Neural cell (in vitro differentiated cells): ENCODE results near the gene C1GALT1. TPM values are rescaled to one million over a fixed set of nuclear protein-coding genes. Genes with fewer than 3 reads are reported as not detected.

Source experiments
- H2AFZ ChIP-seq: fragments of 200-600, 300-800 bp; sonication (generic), shearing (Covaris generic); 2 replicates; pipeline ENCODE4 v1.6.0; 2014; ENCODE audit warnings: low read depth, mild to moderate bottlenecking, antibody characterized with exemption, low read length, moderate library complexity
- H3F3A ChIP-seq: fragments of 200-600 bp; shearing (Covaris generic); 2 replicates; pipeline ENCODE4 v1.6.1; 2016; ENCODE audit warnings: mild to moderate bottlenecking, moderate library complexity, mixed read lengths, antibody characterized with exemption, low read length; ENCODE audit not compliant: insufficient read depth, poor library complexity, severe bottlenecking
- H3K27ac ChIP-seq: fragments of 200-600, 300-800 bp; sonication (generic), shearing (Covaris generic); 2 replicates; pipeline ENCODE4 v1.5.1; 2014; ENCODE audit warnings: mild to moderate bottlenecking, low read length, moderate library complexity
- H3K27me3 ChIP-seq: fragments of 300-800, 200-600 bp; sonication (generic), shearing (Covaris generic); 2 replicates; pipeline ENCODE4 v1.6.0; 2014; ENCODE audit warnings: mild to moderate bottlenecking, low read depth, low read length, moderate library complexity; ENCODE audit not compliant: insufficient read depth
- H3K36me3 ChIP-seq: fragments of 300-800, 200-600 bp; sonication (generic), shearing (Covaris generic); 2 replicates; pipeline ENCODE4 v1.5.1; 2014; ENCODE audit warnings: mild to moderate bottlenecking, antibody characterized with exemption, low read length, moderate library complexity; ENCODE audit not compliant: insufficient read depth
- H3K4me2 ChIP-seq: fragments of 300-800, 200-600 bp; sonication (generic), shearing (Covaris generic); 2 replicates; pipeline ENCODE4 v1.6.0; 2014; ENCODE audit warnings: mild to moderate bottlenecking, low read length
- H3K4me3 ChIP-seq: fragments of 300-800, 200-600 bp; sonication (generic), shearing (Covaris generic); 2 replicates; pipeline ENCODE4 v1.5.1; 2014; ENCODE audit warnings: mild to moderate bottlenecking, low read length, moderate library complexity
- H3K79me2 ChIP-seq: fragments of 200-600 bp; shearing (Covaris generic); replicated peaks from 2 replicates; pipeline ENCODE4 v1.6.0; 2014; ENCODE audit warnings: mild to moderate bottlenecking, low read length, moderate library complexity; ENCODE audit not compliant: insufficient read depth
- H3K9ac ChIP-seq: fragments of 300-800, 200-600 bp; sonication (generic), shearing (Covaris generic); 2 replicates; pipeline ENCODE4 v1.6.1; 2016; ENCODE audit warnings: mild to moderate bottlenecking, low read length, mixed read lengths
- H3K9me2 ChIP-seq: fragments of 200-600 bp; shearing (Covaris generic); 2 replicates; pipeline ENCODE4 v1.6.1; 2016; ENCODE audit warnings: mild to moderate bottlenecking, low read length, mixed read lengths; ENCODE audit not compliant: insufficient read depth
- H3K9me3 ChIP-seq: fragments of 200-600, 300-800 bp; sonication (generic), shearing (Covaris generic); 2 replicates; pipeline ENCODE4 v1.6.1; 2016; ENCODE audit warnings: mild to moderate bottlenecking, mixed run types, low read length, moderate library complexity, mixed read lengths
- H4K20me1 ChIP-seq: fragments of 200-600 bp; shearing (Covaris generic); 2 replicates; pipeline ENCODE4 v1.6.1; 2016; ENCODE audit warnings: mild to moderate bottlenecking, mixed run types; ENCODE audit not compliant: insufficient read depth
- CTCF ChIP-seq: fragments of 450-650 bp; IDR thresholded peaks from 2 replicates; pipeline ENCODE4 v1.5.1; 2014; ENCODE audit warnings: antibody characterized with exemption, mild to moderate bottlenecking, moderate library complexity; ENCODE audit not compliant: poor library complexity, severe bottlenecking
- EP300 ChIP-seq: fragments of 450-650 bp; conservative IDR thresholded peaks from 2 replicates; pipeline ENCODE4 v1.6.1; 2014; ENCODE audit warnings: antibody characterized with exemption, mild to moderate bottlenecking, moderate library complexity; ENCODE audit not compliant: poor library complexity, severe bottlenecking
- EZH2 ChIP-seq: fragments of 200-600, 300-800 bp; shearing (Covaris generic), sonication (generic); IDR thresholded peaks from 2 replicates; pipeline ENCODE4 v1.6.1; 2014; ENCODE audit warnings: antibody characterized with exemption, low read length, borderline replicate concordance, mild to moderate bottlenecking; ENCODE audit not compliant: insufficient read depth, poor library complexity, severe bottlenecking
- MXI1 ChIP-seq: fragments of 450-650 bp; conservative IDR thresholded peaks from 2 replicates; pipeline ENCODE4 v1.6.1; 2014; ENCODE audit warnings: antibody characterized with exemption, mild to moderate bottlenecking; ENCODE audit not compliant: poor library complexity, severe bottlenecking
- POLR2AphosphoS5 ChIP-seq: IDR thresholded peaks from 2 replicates; pipeline ENCODE4 v1.6.1; 2012
- RAD21 ChIP-seq: fragments of 450-650 bp; conservative IDR thresholded peaks from 2 replicates; pipeline ENCODE4 v1.6.1; 2014; ENCODE audit warnings: antibody characterized with exemption, mild to moderate bottlenecking, moderate library complexity
- REST ChIP-seq: IDR thresholded peaks from 2 replicates; pipeline ENCODE4 v1.6.1; 2012; ENCODE audit warnings: borderline replicate concordance
- SMC3 ChIP-seq: fragments of 450-650 bp; conservative IDR thresholded peaks from 2 replicates; pipeline ENCODE4 v1.6.1; 2014; ENCODE audit warnings: antibody characterized with exemption, mild to moderate bottlenecking, moderate library complexity; ENCODE audit not compliant: poor library complexity
- TAF1 ChIP-seq: IDR thresholded peaks from 2 replicates; pipeline ENCODE4 v1.6.1; 2012; ENCODE audit warnings: low read depth
- polyA plus RNA-seq: library from polyadenylated mRNA; depleted of rRNA; stranded (reverse); fragments of >200 nt; gene quantifications from 2 replicates; pipeline ENCODE4 v1.2.3, GENCODE V29; 2014

The C1GALT1 gene
- polyA plus RNA-seq, 1 donor from 2014 or later = 25.0 TPM

DNA sequence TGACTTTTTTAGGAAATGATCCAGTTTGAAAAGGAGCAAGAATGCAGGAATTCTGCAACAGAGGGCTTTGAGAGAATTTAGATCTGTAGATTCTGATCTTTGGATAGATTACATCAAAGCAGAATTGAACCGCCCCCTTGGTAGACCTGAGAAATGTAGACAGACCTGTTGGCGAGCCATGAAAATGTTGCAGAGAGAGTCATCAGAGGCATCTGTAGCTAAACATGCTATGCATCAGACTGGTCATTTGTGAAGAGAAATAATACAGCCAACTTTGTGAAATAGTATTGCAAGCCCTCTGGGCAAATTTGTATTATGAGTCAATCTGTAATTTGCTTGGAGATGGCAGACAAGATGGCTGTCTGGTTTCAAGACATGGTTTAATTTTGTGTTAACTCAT lies 4.3 kb upstream of the C1GALT1 start:
- Histone ChIP-seq H3K79me2 (peaks cover under 1% of the 10 kb centered on the region), H3K9me3 (no peaks in the 10 kb centered on the region), H3F3A (peaks cover 10% of the 10 kb centered on the region), H4K20me1 (no peaks in the 10 kb centered on the region), H3K9ac (no peak overlapping the region), H3K4me3 (no peak overlapping the region), H3K9me2 (no peaks in the 10 kb centered on the region), H3K36me3 (no peaks in the 10 kb centered on the region), H3K27ac (no peak overlapping the region), H3K4me2 (no peak overlapping the region), H3K27me3 (no peaks in the 10 kb centered on the region), H2AFZ (no peak overlapping the region)
- TF ChIP-seq TAF1 (no peak), REST (no peak), EP300 (no peak), MXI1 (no peak), EZH2 (no peak), POLR2AphosphoS5 (no peak), CTCF (no peak), RAD21 (no peak), SMC3 (no peak)

DNA sequence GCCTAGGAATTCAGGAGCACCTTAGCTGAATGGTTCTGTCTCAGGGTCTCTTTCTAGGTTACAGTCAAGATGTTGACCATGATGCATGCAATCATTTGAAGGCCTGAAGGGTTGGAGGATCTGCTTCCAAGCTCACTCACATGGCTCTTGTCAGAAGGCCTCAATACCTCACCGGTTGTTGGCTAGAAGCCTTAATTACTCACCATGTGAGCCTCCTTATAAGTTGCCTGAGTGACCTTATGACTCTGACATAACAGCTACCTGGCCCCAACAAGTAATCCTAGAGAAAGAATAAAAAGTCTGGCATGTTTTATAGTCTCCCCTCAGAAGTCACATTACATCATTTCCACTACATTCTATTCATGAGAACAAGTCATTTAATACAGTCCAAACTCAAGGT lies 3.4 kb upstream of the C1GALT1 start:
- Histone ChIP-seq H3K79me2 (peaks cover 9% of the 10 kb centered on the region), H3K27ac (no peak overlapping the region), H3K4me2 (no peak overlapping the region), H3K36me3 (no peaks in the 10 kb centered on the region), H3K27me3 (no peaks in the 10 kb centered on the region), H3F3A (peaks cover 10% of the 10 kb centered on the region), H2AFZ (no peak overlapping the region), H3K4me3 (no peak overlapping the region), H3K9me3 (no peaks in the 10 kb centered on the region), H4K20me1 (no peaks in the 10 kb centered on the region), H3K9ac (no peak overlapping the region), H3K9me2 (no peaks in the 10 kb centered on the region)
- TF ChIP-seq EP300 (no peak), CTCF (no peak), REST (no peak)
